ENCODE data around the gene SHISA5. TPM values are rescaled to one million over a fixed set of nuclear protein-coding genes. Genes with fewer than 3 reads are reported as not detected.

SHISA5 gene
- total RNA-seq, 4 donors from 2014 or later = 101 to 158 (median 148) TPM

GRCh38 chr3:48431224-48432029 lies 72.5 kb downstream of the SHISA5 start:
- Histone ChIP-seq H3K4me1 (peaks cover 54 to 88% (median 83%) of the 10 kb centered on the region in 4 donors), H3K9me3 (no peaks in the 10 kb centered on the region), H3K27me3 (no peaks in the 10 kb centered on the region), H3K27ac (replicated peaks in 1 of 4) (peak overlapping the region; percentile 93 to 99 (median 98)), H3K36me3 (peaks cover 0 to 17% (median 14%) of the 10 kb centered on the region in 4 donors), H3K4me3 (no peak overlapping the region)
- 83% methylated on average over 8 of the region's 8 CpGs for WGBS
- intact Hi-C loops (cut with DNase I) = no loop called here
- TF ChIP-seq CTCF (IDR thresholded peaks at IDR 0.05) (no peak), EP300 (IDR thresholded peaks at IDR 0.05) (no peak), POLR2A (IDR thresholded peaks at IDR 0.05; ENCODE audit: low read depth) (no peak), POLR2AphosphoS5 (IDR thresholded peaks at IDR 0.05) (no peak)
- no peak for DNase-seq (ENCODE audit: extremely low spot score)

GRCh38 chr3:48430708-48431101 lies 73.3 kb downstream of the SHISA5 start:
- no peaks in the 10 kb centered on the region for H3K27me3 ChIP-seq
- 71% methylated on average over 1 of the region's 1 CpG for WGBS
- peak overlapping the region in 3 of 4 donors; percentile 82 to 92 (median 89) for H3K4me3 ChIP-seq
- intact Hi-C loops (cut with DNase I) = no loop called here
- DNase-seq (ENCODE audit: extremely low spot score) = no peak
- H3K9me3 ChIP-seq = no peaks in the 10 kb centered on the region
- peak overlapping the region; percentile 93 to 99 (median 98) for H3K27ac ChIP-seq (replicated peaks in 1 of 4)
- peaks cover 0 to 17% (median 14%) of the 10 kb centered on the region in 4 donors for H3K36me3 ChIP-seq
- TF ChIP-seq EP300 (IDR thresholded peaks at IDR 0.05) (no peak), CTCF (IDR thresholded peaks at IDR 0.05) (no peak), POLR2A (IDR thresholded peaks at IDR 0.05; ENCODE audit: low read depth) (no peak), POLR2AphosphoS5 (IDR thresholded peaks at IDR 0.05) (no peak)
- peaks cover 55 to 89% (median 84%) of the 10 kb centered on the region in 4 donors for H3K4me1 ChIP-seq

GRCh38 chr3:48429960-48430707 lies 73.8 kb downstream of the SHISA5 start, which contains the start of gene PLXNB1:
Gene PLXNB1, minus strand, starts transcription at chr3:48430086. Its CDS starts 5,475 bp downstream, at chr3:48424611.
- no peaks in the 10 kb centered on the region for H3K9me3 ChIP-seq
- H3K4me1 ChIP-seq = peaks cover 59 to 89% (median 84%) of the 10 kb centered on the region in 4 donors
- 16% methylated on average over 14 of the region's 15 CpGs for WGBS
- intact Hi-C loops (cut with DNase I) = no loop called here
- TF ChIP-seq POLR2AphosphoS5 (IDR thresholded peaks at IDR 0.05) = peak; percentile 53 to 84
- peak; percentile 33 for TF ChIP-seq POLR2A (IDR thresholded peaks at IDR 0.05; ENCODE audit: low read depth)
- TF ChIP-seq EP300 (IDR thresholded peaks at IDR 0.05) = no peak
- TF ChIP-seq CTCF (IDR thresholded peaks at IDR 0.05) = no peak
- DNase-seq (ENCODE audit: extremely low spot score) = peak; percentile 97
- peaks cover 0 to 17% (median 14%) of the 10 kb centered on the region in 4 donors for H3K36me3 ChIP-seq
- peak within 1 kb of the TSS; percentile 93 to 99 (median 98) for H3K27ac ChIP-seq (replicated peaks in 1 of 4)
- H3K27me3 ChIP-seq = no peaks in the 10 kb centered on the region
- peak within 1 kb of the TSS; percentile 77 to 92 (median 86) for H3K4me3 ChIP-seq

- Histone ChIP-seq H3K27ac (replicated peaks in 1 of 4) (peak overlapping the region; percentile 93 to 99 (median 98)), H3K4me3 (peak overlapping the region; percentile 77 to 92 (median 86)), H3K4me1 (peaks cover 59 to 89% (median 84%) of the 10 kb centered on the region in 4 donors), H3K36me3 (peaks cover 0 to 17% (median 14%) of the 10 kb centered on the region in 4 donors), H3K27me3 (no peaks in the 10 kb centered on the region), H3K9me3 (no peaks in the 10 kb centered on the region)
- WGBS = under 1% methylated on average over 12 of the region's 86 CpGs
- intact Hi-C loops (cut with DNase I) = no loop called here
- no peak for DNase-seq (ENCODE audit: extremely low spot score)
- TF ChIP-seq POLR2AphosphoS5 (IDR thresholded peaks at IDR 0.05) (peak in 1 of 2 donors; percentile 45), CTCF (IDR thresholded peaks at IDR 0.05) (no peak)
These were observed 74.5 kb downstream of the SHISA5 start for GRCh38 chr3:48429317-48429959.

All from esophagus muscularis mucosa (tissue), 4 donors.